Type B pancreatic cell (in vitro differentiated cells): ENCODE results near the gene CREBBP. TPM values are rescaled to one million over a fixed set of nuclear protein-coding genes. Genes with fewer than 3 reads are reported as not detected.

Experiments used
- DNase-seq: peaks from one replicate; pipeline ENCODE4 v3.0.0; 2021; ENCODE audit warnings: mixed read lengths; ENCODE audit not compliant: unreplicated experiment; ENCODE audit errors: extremely low spot score
- H3K27ac Mint-ChIP-seq: 2 replicates; pipeline ENCODE4 v1.8.0; 2021; ENCODE audit warnings: mild to moderate bottlenecking, mixed read lengths
- H3K27me3 Mint-ChIP-seq: 2 replicates; pipeline ENCODE4 v1.8.0; 2021; ENCODE audit warnings: mixed read lengths
- H3K36me3 Mint-ChIP-seq: 2 replicates; pipeline ENCODE4 v1.8.0; 2021; ENCODE audit warnings: mixed read lengths
- H3K4me1 Mint-ChIP-seq: one replicate; pipeline ENCODE4 v1.8.0; 2021; ENCODE audit warnings: mixed read lengths; ENCODE audit not compliant: unreplicated experiment
- H3K4me3 Mint-ChIP-seq: 2 replicates; pipeline ENCODE4 v1.8.0; 2021; ENCODE audit warnings: mild to moderate bottlenecking, mixed read lengths
- H3K9me3 Mint-ChIP-seq: 2 replicates; pipeline ENCODE4 v1.8.0; 2021; ENCODE audit warnings: mixed read lengths
- CTCF ChIP-seq: fragments of 200-600 bp; sonication (generic); conservative IDR thresholded peaks from 2 replicates; pipeline ENCODE4 v1.5.0; 2021; ENCODE audit warnings: antibody characterized with exemption, mild to moderate bottlenecking
- total RNA-seq: library from RNA; stranded (reverse); gene quantifications from 2 replicates; pipeline ENCODE4 v1.2.1, GENCODE V29; 2021; ENCODE audit warnings: low replicate concordance

CREBBP gene
- total RNA-seq, 1 donor from 2014 or later = 93.6 TPM

GRCh38 chr16:3756113-3756512, 124.4 kb downstream of the CREBBP start:
- H3K9me3 Mint-ChIP-seq = no peaks in the 10 kb centered on the region
- no peak for TF ChIP-seq CTCF
- H3K4me1 Mint-ChIP-seq = no peaks in the 10 kb centered on the region
- H3K27me3 Mint-ChIP-seq = no peaks in the 10 kb centered on the region
- H3K4me3 Mint-ChIP-seq = no peak overlapping the region
- DNase-seq = no peak
- H3K36me3 Mint-ChIP-seq = peaks cover 34% of the 10 kb centered on the region
- no peak overlapping the region for H3K27ac Mint-ChIP-seq

DNA sequence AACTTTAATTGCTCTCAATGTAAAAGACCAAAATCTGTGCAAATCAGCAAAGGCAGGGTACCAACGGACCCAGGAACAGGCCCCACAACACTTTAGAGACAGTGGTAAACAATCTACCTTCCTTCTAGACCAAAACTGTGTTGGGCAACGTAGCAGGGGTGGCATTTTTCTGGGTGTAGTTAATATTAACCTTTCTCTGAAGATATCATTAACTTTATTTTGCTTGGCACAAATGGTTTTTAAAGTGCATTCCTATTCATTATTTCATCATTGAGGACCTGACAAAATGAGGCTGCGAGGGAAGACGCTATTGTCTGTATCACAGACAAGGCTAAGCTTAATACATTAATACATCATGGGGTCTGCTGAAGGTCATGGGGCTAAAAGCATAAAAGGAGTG, 125.3 kb downstream of the CREBBP start:
- no peak overlapping the region for H3K4me3 Mint-ChIP-seq
- H3K27ac Mint-ChIP-seq = no peak overlapping the region
- DNase-seq = no peak
- no peaks in the 10 kb centered on the region for H3K9me3 Mint-ChIP-seq
- H3K36me3 Mint-ChIP-seq = peaks cover 38% of the 10 kb centered on the region
- no peaks in the 10 kb centered on the region for H3K4me1 Mint-ChIP-seq
- no peak for TF ChIP-seq CTCF
- no peaks in the 10 kb centered on the region for H3K27me3 Mint-ChIP-seq

GRCh38 chr16:3754772-3755171, 125.7 kb downstream of the CREBBP start:
- Mint-ChIP-seq H3K4me1 (no peaks in the 10 kb centered on the region), H3K27ac (no peak overlapping the region), H3K4me3 (no peak overlapping the region), H3K9me3 (no peaks in the 10 kb centered on the region), H3K27me3 (no peaks in the 10 kb centered on the region), H3K36me3 (peaks cover 42% of the 10 kb centered on the region)
- no peak for TF ChIP-seq CTCF
- no peak for DNase-seq

DNA sequence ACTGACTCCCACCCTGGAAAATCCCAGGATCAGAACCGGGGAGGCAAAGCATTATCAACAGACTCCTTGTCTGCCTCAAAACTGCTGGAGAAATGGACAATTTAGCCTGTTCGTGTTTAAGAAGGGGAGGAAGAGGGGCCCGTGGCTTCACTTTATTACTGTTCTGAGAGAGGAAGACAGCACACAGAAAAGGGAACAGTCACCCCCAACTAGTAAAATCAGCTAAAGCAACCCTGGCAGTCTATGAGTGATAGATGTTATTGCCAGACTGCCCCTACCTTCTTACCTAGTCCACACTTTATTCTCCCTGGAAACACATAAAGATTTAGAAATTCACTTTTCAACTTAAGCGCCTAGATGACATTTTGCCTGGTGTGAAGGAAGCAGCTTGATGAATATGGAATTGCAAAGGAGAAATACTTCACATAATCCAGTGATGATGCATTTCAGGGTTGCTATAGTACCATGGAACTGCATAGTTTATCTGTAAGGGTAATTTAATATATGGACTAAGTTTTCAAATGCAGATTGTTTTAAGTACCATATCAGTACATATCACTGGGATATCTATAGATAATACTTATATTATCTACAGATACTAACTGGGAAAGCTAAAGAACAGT, 126.3 kb downstream of the CREBBP start:
- Mint-ChIP-seq H3K4me1 (no peaks in the 10 kb centered on the region), H3K27ac (no peak overlapping the region), H3K36me3 (peaks cover 43% of the 10 kb centered on the region), H3K9me3 (no peaks in the 10 kb centered on the region), H3K4me3 (no peak overlapping the region), H3K27me3 (no peaks in the 10 kb centered on the region)
- DNase-seq = no peak
- no peak for TF ChIP-seq CTCF

DNA sequence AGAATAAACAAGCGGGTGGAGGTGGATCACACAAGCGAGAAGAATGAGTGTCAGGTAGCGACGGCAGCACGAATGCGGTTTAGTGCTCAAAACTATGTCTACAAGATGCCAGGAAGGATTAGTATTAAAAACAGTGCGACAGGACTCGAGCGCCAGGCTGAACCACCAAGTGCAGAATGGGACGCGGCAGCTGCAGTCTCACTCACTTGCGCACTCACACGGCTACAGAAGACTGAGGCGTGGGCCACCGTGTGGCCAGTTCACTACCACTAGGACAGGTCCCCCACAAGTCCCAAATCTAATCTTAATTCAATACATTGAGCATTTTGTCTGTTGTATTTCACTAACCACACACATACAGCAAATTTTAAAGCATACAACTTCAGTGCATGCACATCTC, 127.5 kb downstream of the CREBBP start:
- no peak for DNase-seq
- Mint-ChIP-seq H3K27ac (no peak overlapping the region), H3K36me3 (peaks cover 40% of the 10 kb centered on the region), H3K9me3 (no peaks in the 10 kb centered on the region), H3K27me3 (no peaks in the 10 kb centered on the region), H3K4me3 (no peak overlapping the region), H3K4me1 (no peaks in the 10 kb centered on the region)
- TF ChIP-seq CTCF = no peak

GRCh38 chr16:3751878-3752277, 128.6 kb downstream of the CREBBP start:
- Mint-ChIP-seq H3K27me3 (no peaks in the 10 kb centered on the region), H3K27ac (peak overlapping the region; percentile 31), H3K9me3 (no peaks in the 10 kb centered on the region), H3K4me1 (no peaks in the 10 kb centered on the region), H3K4me3 (no peak overlapping the region), H3K36me3 (peaks cover 38% of the 10 kb centered on the region)
- TF ChIP-seq CTCF = no peak
- no peak for DNase-seq
